ENCODE results near the gene VANGL1. TPM values are rescaled to one million over a fixed set of nuclear protein-coding genes. Genes with fewer than 3 reads are reported as not detected.

VANGL1 gene
- total RNA-seq, 1 donor from 2014 or later = 22.9 TPM

GRCh38 chr1:115680730-115681111 lies 39.0 kb downstream of the VANGL1 start:
- H3K9me3 Mint-ChIP-seq (ENCODE audit: low read depth) = no peaks in the 10 kb centered on the region
- no peak overlapping the region for H3K27ac Mint-ChIP-seq
- H3K4me3 Mint-ChIP-seq (ENCODE audit: low read depth) = no peak overlapping the region
- H3K4me1 Mint-ChIP-seq (ENCODE audit: low read depth) = peaks cover 12% of the 10 kb centered on the region
- no peaks in the 10 kb centered on the region for H3K27me3 Mint-ChIP-seq
- no peak for TF ChIP-seq CTCF (IDR thresholded peaks at IDR 0.05; ENCODE audit: unreplicated experiment)
- peaks cover 8% of the 10 kb centered on the region for H3K36me3 Mint-ChIP-seq (ENCODE audit: insufficient read depth)
- DNase-seq (ENCODE audit: low spot score, unreplicated experiment) = no peak

- Mint-ChIP-seq H3K4me1 (ENCODE audit: low read depth) (peaks cover 6% of the 10 kb centered on the region), H3K27me3 (no peaks in the 10 kb centered on the region), H3K4me3 (ENCODE audit: low read depth) (no peak overlapping the region), H3K36me3 (ENCODE audit: insufficient read depth) (peaks cover 9% of the 10 kb centered on the region), H3K27ac (no peak overlapping the region), H3K9me3 (ENCODE audit: low read depth) (no peaks in the 10 kb centered on the region)
- no peak for DNase-seq (ENCODE audit: low spot score, unreplicated experiment)
- TF ChIP-seq CTCF (IDR thresholded peaks at IDR 0.05; ENCODE audit: unreplicated experiment) = no peak
Measured at GRCh38 chr1:115682792-115683191, 41.0 kb downstream of the VANGL1 start.

GRCh38 chr1:115685029-115685705 lies 43.4 kb downstream of the VANGL1 start:
- peaks cover 15% of the 10 kb centered on the region for H3K36me3 Mint-ChIP-seq (ENCODE audit: insufficient read depth)
- no peak for TF ChIP-seq CTCF (IDR thresholded peaks at IDR 0.05; ENCODE audit: unreplicated experiment)
- DNase-seq (ENCODE audit: low spot score, unreplicated experiment) = no peak
- H3K4me1 Mint-ChIP-seq (ENCODE audit: low read depth) = no peaks in the 10 kb centered on the region
- H3K4me3 Mint-ChIP-seq (ENCODE audit: low read depth) = no peak overlapping the region
- H3K9me3 Mint-ChIP-seq (ENCODE audit: low read depth) = no peaks in the 10 kb centered on the region
- no peaks in the 10 kb centered on the region for H3K27me3 Mint-ChIP-seq
- no peak overlapping the region for H3K27ac Mint-ChIP-seq

GRCh38 chr1:115687744-115688143 lies 46.0 kb downstream of the VANGL1 start:
- Mint-ChIP-seq H3K4me1 (ENCODE audit: low read depth) (no peaks in the 10 kb centered on the region), H3K9me3 (ENCODE audit: low read depth) (no peaks in the 10 kb centered on the region)

DNA sequence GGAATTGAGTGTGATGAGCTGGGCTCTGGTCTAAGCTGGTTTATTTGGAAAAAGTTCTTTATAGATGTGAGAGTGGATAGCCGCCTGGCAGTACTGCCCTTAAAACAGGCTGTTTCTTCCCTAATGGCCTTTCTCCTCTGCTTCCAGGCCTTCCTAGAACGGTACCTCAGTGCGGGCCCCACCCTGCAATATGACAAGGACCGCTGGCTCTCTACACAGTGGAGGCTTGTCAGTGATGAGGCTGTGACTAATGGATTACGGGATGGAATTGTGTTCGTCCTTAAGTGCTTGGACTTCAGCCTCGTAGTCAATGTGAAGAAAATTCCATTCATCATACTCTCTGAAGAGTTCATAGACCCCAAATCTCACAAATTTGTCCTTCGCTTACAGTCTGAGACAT lies 49.2 kb downstream of the VANGL1 start:
- H3K27ac Mint-ChIP-seq = no peak overlapping the region
- H3K4me1 Mint-ChIP-seq (ENCODE audit: low read depth) = peaks cover 14% of the 10 kb centered on the region
- H3K9me3 Mint-ChIP-seq (ENCODE audit: low read depth) = no peaks in the 10 kb centered on the region
- peaks cover 16% of the 10 kb centered on the region for H3K36me3 Mint-ChIP-seq (ENCODE audit: insufficient read depth)
- no peaks in the 10 kb centered on the region for H3K27me3 Mint-ChIP-seq
- no peak for TF ChIP-seq CTCF (IDR thresholded peaks at IDR 0.05; ENCODE audit: unreplicated experiment)
- DNase-seq (ENCODE audit: low spot score, unreplicated experiment) = no peak
- no peak overlapping the region for H3K4me3 Mint-ChIP-seq (ENCODE audit: low read depth)

More at GRCh38 chr1:115687744-115688143, 46.0 kb downstream of the VANGL1 start:
- Mint-ChIP-seq H3K27me3 (no peaks in the 10 kb centered on the region), H3K27ac (no peak overlapping the region), H3K36me3 (ENCODE audit: insufficient read depth) (peaks cover 18% of the 10 kb centered on the region), H3K4me3 (ENCODE audit: low read depth) (no peak overlapping the region)
- no peak for TF ChIP-seq CTCF (IDR thresholded peaks at IDR 0.05; ENCODE audit: unreplicated experiment)
- DNase-seq (ENCODE audit: low spot score, unreplicated experiment) = no peak

Measured in progenitor cell of endocrine pancreas (in vitro differentiated cells).